ENCODE data around the gene DESI2.

The DESI2 gene

GRCh38 chr1:244710474-244711062, 57.6 kb downstream of the DESI2 start:
- Histone ChIP-seq H3K4me1 (ENCODE audit: control extremely low read depth in 1 of 4, control insufficient read depth in 4 of 4, insufficient read depth in 4 of 4, low read length in 3 of 4) (peaks cover 0 to 9% (median 2%) of the 10 kb centered on the region in 4 experiments), H3K9me3 (ENCODE audit: control extremely low read depth in 1 of 5, control insufficient read depth in 4 of 5, insufficient read depth in 2 of 5, low read depth in 1 of 5, low read length in 4 of 5) (no peaks in the 10 kb centered on the region), H3K27ac (ENCODE audit: insufficient read depth in 1 of 2, low read depth in 1 of 2, low read length in 2 of 2, poor library complexity in 1 of 2, severe bottlenecking in 2 of 2) (no peak overlapping the region), H3K27me3 (replicated peaks in 2 of 5; ENCODE audit: control insufficient read depth in 4 of 5, insufficient read depth in 5 of 5, low read length in 4 of 5) (no peaks in the 10 kb centered on the region), H3K36me3 (ENCODE audit: control insufficient read depth in 4 of 4, insufficient read depth in 4 of 4, low read length in 3 of 4) (peaks cover 2 to 12% (median 4%) of the 10 kb centered on the region in 4 experiments), H3K4me3 (ENCODE audit: control insufficient read depth in 1 of 7, extremely low read depth in 1 of 7, insufficient read depth in 4 of 7, low read depth in 2 of 7, low read length in 6 of 7) (no peak overlapping the region)
- DNase-seq = no peak
- POLR2A ChIA-PET = no interaction called here
- WGBS (ENCODE audit: insufficient coverage) = 90% methylated on average over 2 of the region's 2 CpGs
- CTCF ChIA-PET = no interaction called here

DNA sequence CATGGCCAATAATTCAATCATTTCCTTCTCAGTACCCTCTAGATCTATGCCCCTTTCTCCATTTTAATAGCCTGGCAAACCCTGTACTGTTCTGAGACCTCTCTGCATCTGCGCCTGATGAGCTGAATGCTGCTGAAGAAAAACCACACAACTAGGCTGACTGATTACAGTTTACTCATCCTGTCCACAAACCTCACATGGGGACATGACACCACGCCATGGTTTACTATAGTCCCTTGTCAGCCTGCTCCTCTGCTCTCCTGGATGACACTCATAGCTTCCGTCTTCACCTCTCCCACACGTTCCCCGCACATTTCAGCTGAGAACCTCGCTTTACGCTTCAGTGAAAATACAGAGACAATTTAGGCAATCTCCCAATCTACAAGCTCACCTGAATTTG, 59.7 kb downstream of the DESI2 start:
- Histone ChIP-seq H3K27ac (ENCODE audit: insufficient read depth in 1 of 2, low read depth in 1 of 2, low read length in 2 of 2, poor library complexity in 1 of 2, severe bottlenecking in 2 of 2) (no peak overlapping the region), H3K4me1 (ENCODE audit: control extremely low read depth in 1 of 4, control insufficient read depth in 4 of 4, insufficient read depth in 4 of 4, low read length in 3 of 4) (peaks cover 0 to 9% (median 2%) of the 10 kb centered on the region in 4 experiments), H3K27me3 (replicated peaks in 2 of 5; ENCODE audit: control insufficient read depth in 4 of 5, insufficient read depth in 5 of 5, low read length in 4 of 5) (no peaks in the 10 kb centered on the region), H3K36me3 (ENCODE audit: control insufficient read depth in 4 of 4, insufficient read depth in 4 of 4, low read length in 3 of 4) (peaks cover 0 to 3% (median 0%) of the 10 kb centered on the region in 4 experiments), H3K4me3 (ENCODE audit: control insufficient read depth in 1 of 7, extremely low read depth in 1 of 7, insufficient read depth in 4 of 7, low read depth in 2 of 7, low read length in 6 of 7) (no peak overlapping the region), H3K9me3 (ENCODE audit: control extremely low read depth in 1 of 5, control insufficient read depth in 4 of 5, insufficient read depth in 2 of 5, low read depth in 1 of 5, low read length in 4 of 5) (no peaks in the 10 kb centered on the region)
- no peak for DNase-seq
- 100% methylated on average over 7 of the region's 7 CpGs for WGBS (ENCODE audit: insufficient coverage)
- ChIA-PET CTCF (interaction anchor here (1.2 to 1.3 kb wide), 2 partner anchors 14 to 84 kb away, joined by 3 read pairs; no protein-coding TSS in a partner anchor), POLR2A (no interaction called here)

GRCh38 chr1:244713332-244713731, 60.4 kb downstream of the DESI2 start:
- Histone ChIP-seq H3K27me3 (replicated peaks in 2 of 5; ENCODE audit: control insufficient read depth in 4 of 5, insufficient read depth in 5 of 5, low read length in 4 of 5) (no peaks in the 10 kb centered on the region), H3K4me1 (ENCODE audit: control extremely low read depth in 1 of 4, control insufficient read depth in 4 of 4, insufficient read depth in 4 of 4, low read length in 3 of 4) (peaks cover 0 to 9% (median 2%) of the 10 kb centered on the region in 4 experiments), H3K4me3 (ENCODE audit: control insufficient read depth in 1 of 7, extremely low read depth in 1 of 7, insufficient read depth in 4 of 7, low read depth in 2 of 7, low read length in 6 of 7) (no peak overlapping the region), H3K27ac (ENCODE audit: insufficient read depth in 1 of 2, low read depth in 1 of 2, low read length in 2 of 2, poor library complexity in 1 of 2, severe bottlenecking in 2 of 2) (no peak overlapping the region), H3K36me3 (ENCODE audit: control insufficient read depth in 4 of 4, insufficient read depth in 4 of 4, low read length in 3 of 4) (no peaks in the 10 kb centered on the region), H3K9me3 (ENCODE audit: control extremely low read depth in 1 of 5, control insufficient read depth in 4 of 5, insufficient read depth in 2 of 5, low read depth in 1 of 5, low read length in 4 of 5) (no peaks in the 10 kb centered on the region)
- peak in 2 of 3 donors; percentile 26 to 27 for DNase-seq
- POLR2A ChIA-PET = no interaction called here
- WGBS (ENCODE audit: insufficient coverage) = 80% methylated on average over 1 of the region's 8 CpGs
- CTCF ChIA-PET = interaction anchor here (1.3 kb wide), 1 partner anchor 83 kb away, joined by 3 read pairs; no protein-coding TSS in a partner anchor

DNA sequence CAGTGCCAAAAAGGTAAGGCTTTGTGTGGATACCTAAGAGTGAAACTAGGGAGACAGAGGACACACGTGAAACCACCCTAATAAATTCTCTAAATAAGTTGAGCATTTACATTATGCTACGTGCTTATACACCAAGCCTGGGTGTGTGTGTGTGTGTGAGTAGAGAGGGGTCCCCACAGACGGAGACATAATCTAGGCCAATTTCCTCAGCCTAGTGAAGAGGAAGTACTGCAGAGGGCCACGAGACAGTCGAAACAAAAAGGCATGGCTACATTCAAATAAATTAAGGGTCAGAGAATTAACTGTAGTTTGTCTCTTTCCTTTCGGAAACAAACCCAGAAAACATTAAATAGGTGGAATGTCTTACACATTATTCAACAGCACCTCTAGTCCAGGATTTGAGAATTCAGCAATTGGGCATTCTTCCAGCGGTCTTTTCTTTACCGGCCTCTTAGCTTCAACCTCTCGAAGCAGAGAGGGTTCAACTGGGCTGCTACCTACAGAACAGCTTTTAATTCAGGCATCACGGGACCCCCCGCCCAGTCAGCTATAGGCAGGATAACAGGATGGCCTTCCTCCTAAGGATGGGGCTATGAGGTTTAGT, 75.0 kb downstream of the DESI2 start:
- Histone ChIP-seq H3K9me3 (ENCODE audit: control extremely low read depth in 1 of 5, control insufficient read depth in 4 of 5, insufficient read depth in 2 of 5, low read depth in 1 of 5, low read length in 4 of 5) (no peaks in the 10 kb centered on the region), H3K27ac (ENCODE audit: insufficient read depth in 1 of 2, low read depth in 1 of 2, low read length in 2 of 2, poor library complexity in 1 of 2, severe bottlenecking in 2 of 2) (no peak overlapping the region), H3K36me3 (ENCODE audit: control insufficient read depth in 4 of 4, insufficient read depth in 4 of 4, low read length in 3 of 4) (no peaks in the 10 kb centered on the region), H3K27me3 (replicated peaks in 2 of 5; ENCODE audit: control insufficient read depth in 4 of 5, insufficient read depth in 5 of 5, low read length in 4 of 5) (no peaks in the 10 kb centered on the region), H3K4me3 (ENCODE audit: control insufficient read depth in 1 of 7, extremely low read depth in 1 of 7, insufficient read depth in 4 of 7, low read depth in 2 of 7, low read length in 6 of 7) (no peak overlapping the region), H3K4me1 (ENCODE audit: control extremely low read depth in 1 of 4, control insufficient read depth in 4 of 4, insufficient read depth in 4 of 4, low read length in 3 of 4) (peaks cover 0 to 22% (median 13%) of the 10 kb centered on the region in 4 experiments)
- POLR2A ChIA-PET = no interaction called here
- 50% methylated on average over 6 of the region's 11 CpGs for WGBS (ENCODE audit: insufficient coverage)
- CTCF ChIA-PET = interaction anchor here (1.1 to 1.4 kb wide), 4 partner anchors 9 to 89 kb away, joined by 3 read pairs; no protein-coding TSS in a partner anchor
- peak in 2 of 3 donors; percentile 50 to 65 for DNase-seq

- H3K4me1 ChIP-seq (ENCODE audit: control extremely low read depth in 1 of 4, control insufficient read depth in 4 of 4, insufficient read depth in 4 of 4, low read length in 3 of 4) = peaks cover 0 to 22% (median 13%) of the 10 kb centered on the region in 4 experiments
- H3K27me3 ChIP-seq (replicated peaks in 2 of 5; ENCODE audit: control insufficient read depth in 4 of 5, insufficient read depth in 5 of 5, low read length in 4 of 5) = no peaks in the 10 kb centered on the region
- peaks cover 0 to 2% (median 0%) of the 10 kb centered on the region in 5 experiments for H3K9me3 ChIP-seq (ENCODE audit: control extremely low read depth in 1 of 5, control insufficient read depth in 4 of 5, insufficient read depth in 2 of 5, low read depth in 1 of 5, low read length in 4 of 5)
- peak; percentile 41 to 78 (median 67) for DNase-seq
- no peak overlapping the region for H3K27ac ChIP-seq (ENCODE audit: insufficient read depth in 1 of 2, low read depth in 1 of 2, low read length in 2 of 2, poor library complexity in 1 of 2, severe bottlenecking in 2 of 2)
- H3K4me3 ChIP-seq (ENCODE audit: control insufficient read depth in 1 of 7, extremely low read depth in 1 of 7, insufficient read depth in 4 of 7, low read depth in 2 of 7, low read length in 6 of 7) = peak overlapping the region; percentile 60 to 84 (median 75)
- ChIA-PET POLR2A (no interaction called here), CTCF (interaction anchor here (0.7 to 1.1 kb wide), 4 partner anchors 11 to 132 kb away, joined by 3 to 5 read pairs (median 3); no protein-coding TSS in a partner anchor)
- H3K36me3 ChIP-seq (ENCODE audit: control insufficient read depth in 4 of 4, insufficient read depth in 4 of 4, low read length in 3 of 4) = no peaks in the 10 kb centered on the region
- under 1% methylated on average over 77 of the region's 94 CpGs for WGBS (ENCODE audit: insufficient coverage)
Measured at GRCh38 chr1:244730153-244730933, 77.4 kb downstream of the DESI2 start.

GRCh38 chr1:244730934-244731434, 78.1 kb downstream of the DESI2 start:
- peak overlapping the region in 4 of 7 experiments; percentile 75 to 84 (median 82) for H3K4me3 ChIP-seq (ENCODE audit: control insufficient read depth in 1 of 7, extremely low read depth in 1 of 7, insufficient read depth in 4 of 7, low read depth in 2 of 7, low read length in 6 of 7)

More at GRCh38 chr1:244730934-244731434, 78.1 kb downstream of the DESI2 start:
- ChIA-PET POLR2A (no interaction called here), CTCF (interaction anchor here (0.7 to 1.0 kb wide), 2 partner anchors 12 to 131 kb away, joined by 3 read pairs; no protein-coding TSS in a partner anchor)
- H3K4me1 ChIP-seq (ENCODE audit: control extremely low read depth in 1 of 4, control insufficient read depth in 4 of 4, insufficient read depth in 4 of 4, low read length in 3 of 4) = peaks cover 0 to 22% (median 13%) of the 10 kb centered on the region in 4 experiments
- H3K27me3 ChIP-seq (replicated peaks in 2 of 5; ENCODE audit: control insufficient read depth in 4 of 5, insufficient read depth in 5 of 5, low read length in 4 of 5) = no peaks in the 10 kb centered on the region
- H3K9me3 ChIP-seq (ENCODE audit: control extremely low read depth in 1 of 5, control insufficient read depth in 4 of 5, insufficient read depth in 2 of 5, low read depth in 1 of 5, low read length in 4 of 5) = peaks cover 0 to 6% (median 0%) of the 10 kb centered on the region in 5 experiments
- 55% methylated on average over 24 of the region's 28 CpGs for WGBS (ENCODE audit: insufficient coverage)
- no peak for DNase-seq
- H3K36me3 ChIP-seq (ENCODE audit: control insufficient read depth in 4 of 4, insufficient read depth in 4 of 4, low read length in 3 of 4) = no peaks in the 10 kb centered on the region
- H3K27ac ChIP-seq (ENCODE audit: insufficient read depth in 1 of 2, low read depth in 1 of 2, low read length in 2 of 2, poor library complexity in 1 of 2, severe bottlenecking in 2 of 2) = no peak overlapping the region

All from common myeloid progenitor, CD34-positive (primary cell).